Measurements from ENCODE around the gene AKAP6.
A peak's percentile ranks its signal among the peaks of the same experiment; 100 is the strongest.

AKAP6 gene

GRCh38 chr14:32330351-32331111, 1.4 kb downstream of the AKAP6 start:
- no peak for DNase-seq (ENCODE audit: low spot score)

DNA sequence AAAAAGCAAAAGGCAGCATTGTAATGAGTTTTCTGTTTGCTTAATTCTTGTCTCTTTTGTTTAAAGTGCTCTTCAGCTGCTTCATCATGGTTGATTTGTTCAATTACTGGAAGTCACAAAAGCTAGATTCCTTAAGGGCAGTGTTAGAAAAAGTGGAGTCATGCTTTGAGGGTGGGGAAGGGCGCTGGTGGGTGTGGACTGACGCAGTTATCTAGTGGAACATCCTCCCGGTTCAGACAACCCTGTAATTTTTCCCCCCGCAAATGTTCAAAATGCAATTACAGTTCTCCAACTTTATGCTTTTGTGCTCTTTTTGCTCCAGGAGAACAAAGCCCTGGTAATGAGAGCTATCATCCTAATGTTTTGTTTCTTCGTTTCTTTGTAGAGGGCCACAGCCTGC, 2.1 kb downstream of the AKAP6 start:
- peak; percentile 63 for DNase-seq (ENCODE audit: low spot score)

- no peak for DNase-seq (ENCODE audit: low spot score)
These were observed 3.6 kb downstream of the AKAP6 start for GRCh38 chr14:32332415-32333316.

DNA sequence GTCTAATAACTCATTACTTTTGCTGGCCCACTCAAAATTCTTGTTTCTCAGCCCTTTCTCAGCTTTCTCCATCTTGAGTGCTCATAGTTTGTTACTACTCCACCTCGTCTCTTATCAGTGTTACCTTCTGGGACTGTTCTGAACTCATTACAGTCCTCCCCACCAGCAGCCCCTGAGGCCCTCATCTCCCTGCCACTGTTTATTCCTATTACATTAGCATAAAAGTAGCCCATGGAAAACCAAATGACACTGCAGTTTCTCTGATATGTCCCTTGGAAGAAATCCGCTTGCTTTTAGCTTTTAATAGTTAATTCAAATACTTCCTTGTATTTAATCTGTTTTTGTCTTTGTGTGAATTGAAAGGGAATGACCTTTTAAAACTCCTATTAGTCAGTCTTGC, 7.6 kb downstream of the AKAP6 start:
- DNase-seq (ENCODE audit: low spot score), result peak; percentile 39

GRCh38 chr14:32337759-32338158, 8.7 kb downstream of the AKAP6 start:
- DNase-seq (ENCODE audit: low spot score), result no peak

DNA sequence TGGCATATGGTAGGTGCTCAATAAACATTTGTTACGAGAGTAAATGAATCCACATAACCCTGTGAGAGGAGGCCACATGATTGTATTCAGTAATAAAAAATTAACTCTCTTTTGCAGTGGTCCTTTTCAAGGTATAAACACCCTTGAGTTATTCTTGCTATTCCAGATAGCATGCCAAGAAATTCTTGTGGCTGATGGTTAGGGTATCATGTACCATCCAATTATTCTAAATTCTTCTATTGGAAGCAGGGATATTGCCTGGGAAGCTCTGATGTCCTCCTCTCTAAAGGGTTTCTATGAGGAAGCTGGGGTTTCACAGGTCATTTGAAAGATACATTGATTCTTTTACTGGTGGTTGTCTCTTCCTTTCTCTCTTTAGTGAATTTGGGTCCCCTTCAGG, 10.1 kb downstream of the AKAP6 start:
- DNase-seq (ENCODE audit: low spot score), result no peak

GRCh38 chr14:32341947-32342846, 13.1 kb downstream of the AKAP6 start:
- no peak for DNase-seq (ENCODE audit: low spot score)

GRCh38 chr14:32342847-32343194, 13.7 kb downstream of the AKAP6 start:
- no peak for DNase-seq (ENCODE audit: low spot score)

- DNase-seq (ENCODE audit: low spot score), result no peak
These were observed 14.9 kb downstream of the AKAP6 start for GRCh38 chr14:32343926-32344430.

DNA sequence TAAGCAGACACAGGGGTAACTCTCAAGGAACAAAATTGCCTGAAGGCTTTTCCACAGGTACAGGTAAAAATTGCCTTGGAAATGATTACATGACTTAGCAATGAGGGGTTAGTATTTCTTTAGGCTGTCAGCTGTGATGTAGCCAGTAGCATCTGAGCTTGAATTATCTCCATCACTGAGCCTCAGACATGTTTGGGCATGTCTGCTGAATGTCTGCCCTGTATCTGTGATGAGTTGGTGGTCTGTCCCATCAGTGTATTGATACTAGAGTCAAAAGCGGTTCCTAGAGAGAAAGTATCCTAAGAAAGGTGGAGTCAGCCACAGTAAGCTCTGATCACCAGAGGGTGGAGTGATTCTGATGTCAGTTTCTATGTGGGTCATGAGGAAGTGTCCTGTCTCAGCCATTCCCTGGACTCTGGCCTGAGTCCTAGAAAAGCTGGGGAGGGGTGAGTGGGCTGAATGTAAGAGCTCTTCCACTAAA, 16.3 kb downstream of the AKAP6 start:
- DNase-seq (ENCODE audit: low spot score), result no peak

GRCh38 chr14:32349322-32349721, 20.2 kb downstream of the AKAP6 start:
- DNase-seq (ENCODE audit: low spot score), result no peak

- no peak for DNase-seq (ENCODE audit: low spot score)
These were observed 20.9 kb downstream of the AKAP6 start for GRCh38 chr14:32350020-32350419.

DNA sequence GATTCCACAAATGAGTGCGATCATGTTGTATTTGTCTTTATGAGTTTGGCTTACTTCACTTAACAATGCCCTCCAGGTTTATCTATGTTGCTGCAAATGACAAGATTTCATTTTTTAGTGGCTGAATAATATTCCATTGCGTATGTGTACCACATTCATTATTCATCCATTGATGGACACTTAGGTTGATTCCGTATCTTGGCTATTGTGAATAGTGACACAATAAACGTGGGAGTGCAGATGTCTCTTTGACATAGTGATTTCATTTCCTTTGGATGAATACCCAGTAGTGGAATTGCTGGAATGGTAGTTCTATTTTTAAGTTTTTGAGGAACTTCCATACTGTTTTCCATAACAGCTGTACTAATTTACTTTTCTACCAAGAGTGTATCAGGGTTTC, 23.5 kb downstream of the AKAP6 start:
- DNase-seq (ENCODE audit: low spot score), result no peak

GRCh38 chr14:32354716-32355115, 25.6 kb downstream of the AKAP6 start:
- no peak for DNase-seq (ENCODE audit: low spot score)

GRCh38 chr14:32358781-32359180, 29.7 kb downstream of the AKAP6 start:
- DNase-seq (ENCODE audit: low spot score), result no peak

GRCh38 chr14:32361674-32362073, 32.6 kb downstream of the AKAP6 start:
- DNase-seq (ENCODE audit: low spot score), result no peak

DNA sequence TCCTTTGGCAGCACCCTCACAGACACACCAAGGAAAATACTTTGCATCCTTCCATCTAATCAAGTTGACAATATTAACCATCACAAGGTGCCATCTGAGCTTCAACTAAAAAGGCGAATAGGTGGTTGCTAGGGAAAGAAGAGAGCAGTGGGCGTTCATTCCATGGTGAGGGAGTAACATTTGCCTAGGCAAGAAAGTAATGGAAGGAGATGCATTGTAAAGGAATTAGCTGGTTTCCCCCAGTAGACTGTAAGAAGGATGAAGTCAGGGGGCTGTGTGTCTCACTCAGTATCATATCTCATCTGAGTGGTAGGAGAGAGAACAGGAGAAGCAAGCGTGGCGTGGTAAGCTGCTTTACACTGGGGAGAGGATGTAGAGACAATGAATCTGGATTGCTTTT, 34.7 kb downstream of the AKAP6 start:
- no peak for DNase-seq (ENCODE audit: low spot score)

GRCh38 chr14:32364941-32365340, 35.8 kb downstream of the AKAP6 start:
- no peak for DNase-seq (ENCODE audit: low spot score)

DNA sequence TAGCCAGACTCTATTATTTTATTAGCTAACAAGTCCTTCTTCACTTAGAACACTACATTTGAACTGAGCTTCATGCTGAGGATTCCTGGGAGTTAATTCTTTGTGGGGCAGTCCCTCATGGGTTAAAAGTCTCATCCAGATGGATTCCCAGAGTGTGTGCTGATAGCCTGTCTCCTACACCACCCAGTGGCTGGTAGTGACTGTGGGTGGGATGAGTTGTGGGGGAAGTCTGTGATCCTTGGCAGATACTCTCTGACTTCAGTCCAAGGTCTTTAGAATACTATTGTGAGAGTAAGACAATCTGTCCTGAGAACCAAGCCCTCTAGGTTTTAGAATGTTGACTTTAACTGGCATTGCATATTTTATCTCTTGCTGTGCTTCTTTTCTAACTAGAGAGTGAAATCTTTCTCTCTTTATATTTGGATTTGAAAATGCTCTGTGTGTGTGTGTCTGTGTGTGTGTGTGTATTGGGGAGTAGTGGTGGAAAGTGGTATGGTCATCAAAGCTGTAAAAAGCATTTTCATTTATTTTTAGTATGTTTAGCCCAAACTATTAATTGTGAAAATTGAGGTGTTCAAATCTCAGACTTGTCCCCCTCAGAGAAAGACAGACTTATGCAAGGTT, 37.3 kb downstream of the AKAP6 start:
- no peak for DNase-seq (ENCODE audit: low spot score)

GRCh38 chr14:32366986-32367385, 37.9 kb downstream of the AKAP6 start:
- DNase-seq (ENCODE audit: low spot score), result no peak

DNA sequence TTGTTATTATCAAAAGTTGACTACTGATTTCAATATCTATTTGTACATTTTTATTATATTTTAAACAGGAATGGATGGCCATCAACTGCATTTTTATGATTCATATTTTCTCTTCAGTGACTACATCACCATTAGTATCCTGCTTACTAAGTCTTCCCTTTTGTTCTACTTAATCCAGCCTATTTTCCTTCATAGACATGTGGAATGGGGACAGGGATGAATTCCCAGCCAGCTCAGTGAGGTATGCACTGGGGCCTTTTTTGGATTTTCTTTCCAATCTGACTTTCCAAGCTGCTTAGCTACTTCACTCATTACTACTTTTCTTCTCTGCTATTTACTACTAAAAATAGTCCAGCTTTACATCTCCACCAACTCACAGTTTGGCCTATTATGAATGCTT, 38.4 kb downstream of the AKAP6 start:
- no peak for DNase-seq (ENCODE audit: low spot score)

- no peak for DNase-seq (ENCODE audit: low spot score)
These were observed 39.0 kb downstream of the AKAP6 start for GRCh38 chr14:32368107-32368506.
